CD4-positive, alpha-beta T cell (primary cell): ENCODE results near the gene GALNT8. TPM values are rescaled to one million over a fixed set of nuclear protein-coding genes. Genes with fewer than 3 reads are reported as not detected.

ENCODE experiments used
- ATAC-seq: fragments of 200-7000 bp; cut with Tn5 transposase; one replicate; pipeline ENCODE4 v1.10.0; 2022; ENCODE audit warnings: mild to moderate bottlenecking; ENCODE audit not compliant: poor library complexity
- CTCF ChIA-PET: fragments of 350-600 bp; sonication (Branson Sonifier 250); formaldehyde crosslinking; loops from one replicate; lab custom pipeline; 2021; ENCODE audit warnings: antibody characterized with exemption, inconsistent platforms; lab: Charles Lee
- POLR2A ChIA-PET: fragments of 350-600 bp; sonication (Branson Sonifier 250); formaldehyde crosslinking; loops from one replicate; lab custom pipeline; 2021; ENCODE audit warnings: antibody characterized with exemption, inconsistent platforms; lab: Charles Lee
- DNase-seq, 14 experiments: peaks; one replicate each; pipeline ENCODE4 v3.0.0-alpha.2; 2013 to 2020; ENCODE audit warnings: mixed read lengths in 2 of 14
- H3K27ac ChIP-seq, 2 donors: one replicate each; pipeline versions ENCODE4 v1.5.1 to v1.7.0; 2013; ENCODE audit warnings: low read length in 2 of 2, low read depth in 1 of 2, mild to moderate bottlenecking in 1 of 2
- H3K27me3 ChIP-seq, 2 experiments: 1 replicate in 1 of 2; 2 replicates in 1 of 2; pipeline versions ENCODE4 v1.6.1 to v1.7.0; 2013; ENCODE audit warnings: low read length in 2 of 2, control low read depth in 1 of 2, mild to moderate bottlenecking in 1 of 2, moderate library complexity in 1 of 2; ENCODE audit not compliant: insufficient read depth in 2 of 2, control insufficient read depth in 1 of 2
- H3K36me3 ChIP-seq: one replicate; pipeline ENCODE4 v1.6.1; 2013; ENCODE audit warnings: low read length, control low read depth; ENCODE audit not compliant: insufficient read depth
- H3K4me1 ChIP-seq: one replicate; pipeline ENCODE4 v1.6.1; 2013; ENCODE audit warnings: low read length, control low read depth; ENCODE audit not compliant: insufficient read depth
- H3K4me3 ChIP-seq: one replicate; pipeline ENCODE4 v1.5.1; 2013; ENCODE audit warnings: mild to moderate bottlenecking, low read length, moderate library complexity
- H3K9me3 ChIP-seq, 2 experiments: 1 replicate in 1 of 2; 2 replicates in 1 of 2; pipeline versions ENCODE4 v1.6.1 to v1.7.0; 2013; ENCODE audit warnings: low read length in 2 of 2, mild to moderate bottlenecking in 2 of 2, control low read depth in 1 of 2, moderate library complexity in 1 of 2; ENCODE audit not compliant: control insufficient read depth in 1 of 2, insufficient read depth in 1 of 2
- H3K27ac Mint-ChIP-seq: one replicate; pipeline ENCODE4 v1.8.0; 2020; ENCODE audit warnings: mixed read lengths
- H3K27me3 Mint-ChIP-seq: one replicate; pipeline ENCODE4 v1.8.0; 2021; ENCODE audit warnings: mixed read lengths
- H3K36me3 Mint-ChIP-seq: one replicate; pipeline ENCODE4 v1.8.0; 2021; ENCODE audit warnings: low read depth, mixed read lengths
- H3K4me1 Mint-ChIP-seq: one replicate; pipeline ENCODE4 v1.8.0; 2021; ENCODE audit warnings: low read depth, mixed read lengths
- H3K4me3 Mint-ChIP-seq: one replicate; pipeline ENCODE4 v1.8.0; 2020; ENCODE audit warnings: mild to moderate bottlenecking, mixed read lengths
- H3K9me3 Mint-ChIP-seq: one replicate; pipeline ENCODE4 v1.8.0; 2020; ENCODE audit warnings: mixed read lengths
- CTCF ChIP-seq: fragments of 200-600 bp; IDR thresholded peaks from one replicate; pipeline ENCODE4 v1.8.0; 2022; ENCODE audit warnings: antibody characterized with exemption, mild to moderate bottlenecking
- intact Hi-C, 2 experiments: fragments of 100-400 bp; cut with DNase I in 1 of 2; cut with micrococcal nuclease in 1 of 2; formaldehyde crosslinking; loops; one replicate each; pipeline versions ENCODE4 v1.15.1 to v1.9.0; 2023 to 2025; cut with DNase I, micrococcal nuclease
- total RNA-seq, 174 experiments: library from RNA in 2 of 174; stranded (reverse) in 2 of 174; gene quantifications; one replicate each; pipeline ENCODE4 v1.2.3 and lab custom pipeline; 2021 to 2026

The GALNT8 gene
- total RNA-seq, 2 experiments from 2014 or later = 0.44 to 0.56 TPM

- Mint-ChIP-seq H3K9me3 (no peaks in the 10 kb centered on the region), H3K27me3 (peaks cover 24% of the 10 kb centered on the region), H3K4me1 (no peaks in the 10 kb centered on the region), H3K4me3 (no peak overlapping the region), H3K36me3 (no peaks in the 10 kb centered on the region), H3K27ac (no peak overlapping the region)
- H3K27ac ChIP-seq = no peak overlapping the region
- CTCF ChIA-PET = no interaction called here
- no peak overlapping the region for H3K4me3 ChIP-seq
- POLR2A ChIA-PET = no interaction called here
- no peaks in the 10 kb centered on the region for H3K36me3 ChIP-seq
- no peaks in the 10 kb centered on the region for H3K4me1 ChIP-seq
- no peak for ATAC-seq
- no peaks in the 10 kb centered on the region for H3K27me3 ChIP-seq
- no peaks in the 10 kb centered on the region for H3K9me3 ChIP-seq
- intact Hi-C loops = no loop called here
- no peak for TF ChIP-seq CTCF
- DNase-seq = no peak
Observed at GRCh38 chr12:4780641-4781611, 60.7 kb downstream of the GALNT8 start.

GRCh38 chr12:4784404-4785054 lies 64.3 kb downstream of the GALNT8 start:
- CTCF ChIA-PET = no interaction called here
- H3K4me3 Mint-ChIP-seq = no peak overlapping the region
- DNase-seq = no peak

GRCh38 chr12:4786795-4787194 lies 66.6 kb downstream of the GALNT8 start:
- H3K4me1 ChIP-seq = no peaks in the 10 kb centered on the region
- Mint-ChIP-seq H3K27ac (no peak overlapping the region), H3K4me1 (no peaks in the 10 kb centered on the region), H3K9me3 (no peaks in the 10 kb centered on the region), H3K4me3 (no peak overlapping the region), H3K36me3 (no peaks in the 10 kb centered on the region), H3K27me3 (peaks cover 10% of the 10 kb centered on the region)
- H3K27me3 ChIP-seq = peaks cover 0 to 8% of the 10 kb centered on the region in 2 experiments
- ATAC-seq (no peak), DNase-seq (no peak)
- intact Hi-C loops = no loop called here
- ChIA-PET CTCF (no interaction called here), POLR2A (no interaction called here)
- H3K4me3 ChIP-seq = no peak overlapping the region
- H3K9me3 ChIP-seq = no peaks in the 10 kb centered on the region
- no peaks in the 10 kb centered on the region for H3K36me3 ChIP-seq
- H3K27ac ChIP-seq = no peak overlapping the region
- TF ChIP-seq CTCF = no peak

More at GRCh38 chr12:4784404-4785054, 64.3 kb downstream of the GALNT8 start:
- no peaks in the 10 kb centered on the region for H3K4me1 Mint-ChIP-seq
- no peaks in the 10 kb centered on the region for H3K9me3 ChIP-seq
- no peaks in the 10 kb centered on the region for H3K4me1 ChIP-seq
- H3K4me3 ChIP-seq = no peak overlapping the region
- peak; percentile 55 for ATAC-seq
- H3K27ac ChIP-seq = no peak overlapping the region
- H3K27me3 Mint-ChIP-seq = peaks cover 23% of the 10 kb centered on the region
- H3K27ac Mint-ChIP-seq = no peak overlapping the region
- no peaks in the 10 kb centered on the region for H3K9me3 Mint-ChIP-seq
- POLR2A ChIA-PET = no interaction called here
- no peak for TF ChIP-seq CTCF
- no peaks in the 10 kb centered on the region for H3K36me3 Mint-ChIP-seq
- intact Hi-C loops = no loop called here
- H3K27me3 ChIP-seq = peaks cover 0 to 8% of the 10 kb centered on the region in 2 experiments
- H3K36me3 ChIP-seq = no peaks in the 10 kb centered on the region
